Smooth muscle cell (in vitro differentiated cells): Measurements from ENCODE around the gene HELZ. TPM values are rescaled to one million over a fixed set of nuclear protein-coding genes. Genes with fewer than 3 reads are reported as not detected.

Experiments
- DNase-seq: peaks from one replicate; lab custom pipeline; 2025; ENCODE audit not compliant: unreplicated experiment; lab: John Stamatoyannopoulos, UW
- H2AFZ ChIP-seq: fragments of 200-600 bp; sonication (generic); 2 replicates; pipeline ENCODE4 v1.6.0; 2016; ENCODE audit warnings: antibody characterized with exemption, low read depth, mild to moderate bottlenecking
- H3F3A ChIP-seq: fragments of 200-600 bp; sonication (generic); 2 replicates; pipeline ENCODE4 v1.6.0; 2017; ENCODE audit warnings: antibody characterized with exemption, low read depth
- H3K27ac ChIP-seq: fragments of 200-600 bp; sonication (generic); 2 replicates; pipeline ENCODE4 v1.5.1; 2016; ENCODE audit warnings: low read depth, mild to moderate bottlenecking
- H3K27me3 ChIP-seq: fragments of 200-600 bp; sonication (generic); 2 replicates; pipeline ENCODE4 v1.6.1; 2016; ENCODE audit warnings: low read depth, mild to moderate bottlenecking
- H3K36me3 ChIP-seq: fragments of 200-600 bp; sonication (generic); 2 replicates; pipeline ENCODE4 v1.5.1; 2016; ENCODE audit warnings: low read depth
- H3K4me1 ChIP-seq: fragments of 200-600 bp; sonication (generic); 2 replicates; pipeline ENCODE4 v1.5.1; 2016; ENCODE audit warnings: low read depth
- H3K4me2 ChIP-seq: fragments of 200-600 bp; sonication (generic); 2 replicates; pipeline ENCODE4 v1.6.0; 2016; ENCODE audit warnings: mild to moderate bottlenecking
- H3K4me3 ChIP-seq: fragments of 200-600 bp; sonication (generic); 2 replicates; pipeline ENCODE4 v1.5.1; 2016; ENCODE audit warnings: mild to moderate bottlenecking
- H3K79me2 ChIP-seq: fragments of 200-600 bp; sonication (generic); 2 replicates; pipeline ENCODE4 v1.6.0; 2016; ENCODE audit warnings: low read depth, mild to moderate bottlenecking
- H3K9ac ChIP-seq: fragments of 200-600 bp; sonication (generic); 2 replicates; pipeline ENCODE4 v1.6.0; 2016; ENCODE audit warnings: low read depth
- H3K9me3 ChIP-seq: fragments of 200-600 bp; sonication (generic); replicated peaks from 2 replicates; pipeline ENCODE4 v1.5.1; 2016; ENCODE audit warnings: low read depth
- H4K20me1 ChIP-seq: fragments of 200-600 bp; sonication (generic); 2 replicates; pipeline ENCODE4 v1.6.0; 2016; ENCODE audit warnings: low read depth
- WGBS: methylation state at CpG from one replicate; pipeline ENCODE4 v1.1.7; 2016; ENCODE audit warnings: low lambda C conversion rate; 5-methylcytosine and 5-hydroxymethylcytosine counted together
- polyA plus RNA-seq: library from polyadenylated mRNA; unstranded; fragments of >200 nt; fragmentation: Nextera tagmentation; extraction: Ambion mirVana; gene quantifications from 2 replicates; pipeline ENCODE4 v1.2.1, GENCODE V29; 2016
- total RNA-seq: library from RNA; depleted of rRNA; stranded (reverse); fragments of >200 nt; gene quantifications from 2 replicates; pipeline ENCODE4 v1.2.3, GENCODE V29; 2014
- TF ChIP-seq, protein P1 (sequence below): fragments of 200-600 bp; sonication (generic); IDR thresholded peaks from 2 replicates; pipeline ENCODE4 v1.5.1; 2017; ENCODE audit warnings: borderline replicate concordance, mild to moderate bottlenecking, antibody characterized with exemption; ENCODE audit not compliant: insufficient read depth, poor library complexity, severe bottlenecking

Gene HELZ
- total and polyA plus RNA-seq, 2 experiments from 2014 or later: 18.8 to 34.4 TPM

DNA sequence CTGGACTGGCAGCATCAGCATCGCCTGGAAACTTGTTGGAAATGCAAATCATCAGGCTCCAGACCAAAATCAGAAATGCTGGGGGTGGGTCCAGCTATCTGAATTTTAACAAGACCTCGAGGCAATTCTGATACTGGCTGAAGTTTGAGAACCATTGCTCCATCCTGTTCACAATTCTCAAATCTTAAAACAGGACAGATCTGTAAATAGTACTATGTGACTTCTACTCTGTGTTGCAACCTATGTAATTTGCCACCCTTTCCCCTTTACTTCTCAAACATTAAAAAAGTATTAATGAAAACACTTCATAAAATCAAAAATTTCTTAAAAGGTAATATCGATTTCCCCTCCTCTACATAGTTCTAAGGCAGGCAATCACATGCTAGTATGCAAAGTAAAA is 172.1 kb downstream of the HELZ start:
- Histone ChIP-seq H3F3A (peaks cover 5% of the 10 kb centered on the region), H3K9ac (no peak overlapping the region), H4K20me1 (peaks cover 11% of the 10 kb centered on the region), H3K4me3 (no peak overlapping the region), H3K36me3 (peaks cover 3% of the 10 kb centered on the region), H3K4me2 (no peak overlapping the region), H2AFZ (no peak overlapping the region), H3K4me1 (no peaks in the 10 kb centered on the region), H3K27me3 (no peaks in the 10 kb centered on the region), H3K27ac (no peak overlapping the region), H3K79me2 (no peaks in the 10 kb centered on the region), H3K9me3 (no peaks in the 10 kb centered on the region)
- no peak for DNase-seq
- TF ChIP-seq, protein P1, sequence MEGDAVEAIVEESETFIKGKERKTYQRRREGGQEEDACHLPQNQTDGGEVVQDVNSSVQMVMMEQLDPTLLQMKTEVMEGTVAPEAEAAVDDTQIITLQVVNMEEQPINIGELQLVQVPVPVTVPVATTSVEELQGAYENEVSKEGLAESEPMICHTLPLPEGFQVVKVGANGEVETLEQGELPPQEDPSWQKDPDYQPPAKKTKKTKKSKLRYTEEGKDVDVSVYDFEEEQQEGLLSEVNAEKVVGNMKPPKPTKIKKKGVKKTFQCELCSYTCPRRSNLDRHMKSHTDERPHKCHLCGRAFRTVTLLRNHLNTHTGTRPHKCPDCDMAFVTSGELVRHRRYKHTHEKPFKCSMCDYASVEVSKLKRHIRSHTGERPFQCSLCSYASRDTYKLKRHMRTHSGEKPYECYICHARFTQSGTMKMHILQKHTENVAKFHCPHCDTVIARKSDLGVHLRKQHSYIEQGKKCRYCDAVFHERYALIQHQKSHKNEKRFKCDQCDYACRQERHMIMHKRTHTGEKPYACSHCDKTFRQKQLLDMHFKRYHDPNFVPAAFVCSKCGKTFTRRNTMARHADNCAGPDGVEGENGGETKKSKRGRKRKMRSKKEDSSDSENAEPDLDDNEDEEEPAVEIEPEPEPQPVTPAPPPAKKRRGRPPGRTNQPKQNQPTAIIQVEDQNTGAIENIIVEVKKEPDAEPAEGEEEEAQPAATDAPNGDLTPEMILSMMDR: no peak
- over 99% methylated on average over 3 of the region's 3 CpGs for WGBS

DNA sequence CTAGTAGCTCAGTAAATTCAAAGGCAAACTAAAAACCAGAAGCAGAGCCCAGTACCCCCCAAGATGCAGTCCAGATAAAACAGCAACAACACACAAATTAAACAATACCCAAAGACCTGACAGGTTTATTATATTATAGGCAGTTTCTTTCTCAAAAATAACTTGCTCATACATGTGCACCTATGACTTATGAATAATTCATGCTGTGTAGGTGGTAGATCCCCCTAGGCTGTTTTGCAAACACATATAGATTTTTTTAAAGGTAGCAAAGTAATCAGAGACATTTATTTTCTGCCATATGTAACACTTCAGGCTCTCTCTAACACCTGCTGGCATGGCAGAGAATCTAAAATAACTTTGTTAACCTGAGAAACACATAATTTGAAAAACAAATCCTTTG is 173.4 kb downstream of the HELZ start:
- no peaks in the 10 kb centered on the region for H3K9me3 ChIP-seq
- H2AFZ ChIP-seq: no peak overlapping the region
- no peaks in the 10 kb centered on the region for H3K79me2 ChIP-seq
- no peaks in the 10 kb centered on the region for H3K4me1 ChIP-seq
- TF ChIP-seq, protein P1: no peak
- H4K20me1 ChIP-seq: peaks cover 3% of the 10 kb centered on the region
- no peak overlapping the region for H3K27ac ChIP-seq
- H3K4me3 ChIP-seq: no peak overlapping the region
- no peak for DNase-seq
- H3K27me3 ChIP-seq: no peaks in the 10 kb centered on the region
- H3K36me3 ChIP-seq: peaks cover 3% of the 10 kb centered on the region
- peaks cover 5% of the 10 kb centered on the region for H3F3A ChIP-seq
- H3K9ac ChIP-seq: no peak overlapping the region
- no peak overlapping the region for H3K4me2 ChIP-seq

DNA sequence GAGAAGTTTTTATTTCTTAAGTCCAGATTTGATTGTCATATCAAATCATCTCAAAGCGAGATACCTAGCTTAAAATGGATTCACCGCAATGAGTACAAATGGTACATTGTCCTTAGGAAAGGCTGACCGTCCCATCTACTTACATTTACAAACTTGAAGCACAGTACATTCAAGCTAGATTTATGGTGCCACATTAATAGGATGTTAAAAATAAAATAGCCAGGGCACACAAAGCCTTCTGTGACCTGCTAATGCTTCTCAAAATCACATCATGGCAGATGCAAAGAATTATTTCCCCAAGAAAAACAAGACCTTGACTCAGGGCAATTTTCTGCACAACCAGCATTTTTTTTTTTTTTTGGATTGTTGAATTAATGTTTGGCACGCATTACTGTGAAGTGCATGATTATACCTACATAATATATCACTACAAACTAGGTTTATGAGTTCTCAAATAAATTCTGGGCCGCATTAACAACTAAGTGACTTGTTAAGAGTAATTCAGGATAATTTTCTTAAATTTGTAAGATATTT is 175.3 kb downstream of the HELZ start:
- DNase-seq: no peak
- Histone ChIP-seq H3K4me2 (no peak overlapping the region), H3K27ac (no peak overlapping the region), H3F3A (peaks cover 5% of the 10 kb centered on the region), H3K4me1 (no peaks in the 10 kb centered on the region), H3K36me3 (no peaks in the 10 kb centered on the region), H3K4me3 (no peak overlapping the region), H3K79me2 (no peaks in the 10 kb centered on the region), H3K9ac (no peak overlapping the region), H3K9me3 (no peaks in the 10 kb centered on the region), H2AFZ (no peak overlapping the region), H3K27me3 (no peaks in the 10 kb centered on the region), H4K20me1 (no peaks in the 10 kb centered on the region)
- TF ChIP-seq, protein P1: no peak
- 95% methylated on average over 5 of the region's 5 CpGs for WGBS

DNA sequence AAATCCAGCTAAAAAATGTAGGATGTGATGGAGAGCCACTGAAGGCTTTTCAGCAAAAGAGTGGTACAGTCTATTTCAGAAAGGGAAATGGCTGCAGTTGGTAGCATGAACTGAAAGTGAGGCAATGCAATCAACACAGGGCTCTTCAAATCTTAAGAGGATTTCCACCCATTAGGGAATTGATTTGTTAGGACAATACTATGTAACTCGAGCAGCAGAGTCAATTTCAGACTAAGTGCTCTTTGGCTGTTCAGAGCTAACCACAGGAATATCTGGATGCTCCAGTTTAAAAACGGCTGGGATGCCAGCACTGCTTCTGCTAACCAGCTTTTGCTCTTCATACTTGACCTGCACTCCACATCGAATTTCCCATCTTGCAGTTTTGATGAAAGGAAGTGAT is 176.0 kb downstream of the HELZ start:
- no peaks in the 10 kb centered on the region for H3K36me3 ChIP-seq
- H2AFZ ChIP-seq: no peak overlapping the region
- TF ChIP-seq, protein P1: no peak
- no peaks in the 10 kb centered on the region for H3K9me3 ChIP-seq
- DNase-seq: no peak
- H3K27me3 ChIP-seq: no peaks in the 10 kb centered on the region
- no peaks in the 10 kb centered on the region for H4K20me1 ChIP-seq
- H3F3A ChIP-seq: peaks cover 5% of the 10 kb centered on the region
- WGBS: 75% methylated on average over 3 of the region's 3 CpGs
- H3K9ac ChIP-seq: no peak overlapping the region
- H3K4me2 ChIP-seq: no peak overlapping the region
- no peaks in the 10 kb centered on the region for H3K4me1 ChIP-seq
- H3K79me2 ChIP-seq: no peaks in the 10 kb centered on the region
- no peak overlapping the region for H3K4me3 ChIP-seq
- no peak overlapping the region for H3K27ac ChIP-seq
